ENCODE measurements around the gene CHD6.

- TF ChIP-seq POLR2AphosphoS5 (IDR thresholded peaks at IDR 0.05; ENCODE audit: borderline replicate concordance, low read depth, low read length) (no peak), EZH2 (IDR thresholded peaks at IDR 0.05) (no peak)
These were observed 219.8 kb downstream of the CHD6 start for GRCh38 chr20:41398408-41398807.

All from SK-N-MC (cell line).